Endometrial microvascular endothelial cells (primary cell): Measurements from ENCODE around the gene MAX. TPM values are rescaled to one million over a fixed set of nuclear protein-coding genes. Genes with fewer than 3 reads are reported as not detected.

Experiments used
- in situ Hi-C: cut with HindIII; loops from 2 replicates; pipeline ENCODE4 v1.10.0; 2017; ENCODE audit warnings: low sequenced_read_pairs, low pct_unique_long_range_greater_than_20kb; ENCODE audit errors: inconsistent ontology term
- total RNA-seq: library from RNA; depleted of rRNA; stranded (reverse); fragments of >200 nt; gene quantifications from one replicate; pipeline ENCODE4 v1.2.3, GENCODE V29; 2015; ENCODE audit errors: inconsistent ontology term

MAX gene
- total RNA-seq, 1 donor from 2014 or later: 39.3 TPM

GRCh38 chr14:65079201-65079600, 23.1 kb downstream of the MAX start:
- in situ Hi-C loops: no loop called here

GRCh38 chr14:65077318-65077717, 25.0 kb downstream of the MAX start:
- in situ Hi-C loops: no loop called here

GRCh38 chr14:65075628-65076325, 26.5 kb downstream of the MAX start:
- in situ Hi-C loops: no loop called here

- in situ Hi-C loops: no loop called here
These were observed 27.7 kb downstream of the MAX start for GRCh38 chr14:65074449-65075150.

GRCh38 chr14:65073605-65074201, 28.6 kb downstream of the MAX start:
- in situ Hi-C loops: no loop called here

GRCh38 chr14:65072937-65073336, 29.4 kb downstream of the MAX start:
- in situ Hi-C loops: no loop called here

GRCh38 chr14:65072256-65072655, 30.1 kb downstream of the MAX start:
- in situ Hi-C loops: no loop called here

- in situ Hi-C loops: no loop called here
These were observed 30.8 kb downstream of the MAX start for GRCh38 chr14:65071544-65071943.

- in situ Hi-C loops: no loop called here
These were observed 31.8 kb downstream of the MAX start for GRCh38 chr14:65070471-65070976.

GRCh38 chr14:65069874-65070413, 32.4 kb downstream of the MAX start:
- in situ Hi-C loops: no loop called here

GRCh38 chr14:65065719-65066118, 36.6 kb downstream of the MAX start:
- in situ Hi-C loops: no loop called here

- in situ Hi-C loops: no loop called here
These were observed 39.9 kb downstream of the MAX start for GRCh38 chr14:65062096-65063075.

GRCh38 chr14:65057695-65058094, 44.6 kb downstream of the MAX start:
- in situ Hi-C loops: no loop called here

GRCh38 chr14:65054471-65055085, 47.7 kb downstream of the MAX start:
- in situ Hi-C loops: no loop called here

GRCh38 chr14:65053466-65053865, 48.9 kb downstream of the MAX start:
- in situ Hi-C loops: no loop called here

GRCh38 chr14:65052832-65053231, 49.5 kb downstream of the MAX start:
- in situ Hi-C loops: no loop called here

- in situ Hi-C loops: no loop called here
These were observed 56.6 kb downstream of the MAX start for GRCh38 chr14:65045709-65046108.

- in situ Hi-C loops: no loop called here
These were observed 57.3 kb downstream of the MAX start for GRCh38 chr14:65045006-65045405.
